Thymus (tissue), 11 donors: Measurements from ENCODE around the gene KRTAP5-4. TPM values are rescaled to one million over a fixed set of nuclear protein-coding genes. Genes with fewer than 3 reads are reported as not detected.

Experiments used
- DNase-seq, 9 donors: peaks; one replicate each; pipeline ENCODE4 v3.0.0-alpha.2; 2013; ENCODE audit warnings: low spot score in 9 of 9, low read depth in 6 of 9, missing footprints in 1 of 9
- H3K27ac ChIP-seq, 2 donors: one replicate each; pipeline ENCODE4 v1.5.1; 2013; ENCODE audit warnings: control low read depth in 1 of 2, low read depth in 1 of 2, low read length in 1 of 2, mild to moderate bottlenecking in 1 of 2, moderate library complexity in 1 of 2
- H3K27me3 ChIP-seq, 2 donors: one replicate each; pipeline ENCODE4 v1.5.1; 2013; ENCODE audit warnings: low read length in 1 of 2; ENCODE audit not compliant: control insufficient read depth in 2 of 2, insufficient read depth in 1 of 2
- H3K36me3 ChIP-seq, 2 donors: one replicate each; pipeline ENCODE4 v1.5.1; 2013; ENCODE audit warnings: low read length in 1 of 2, mild to moderate bottlenecking in 1 of 2, moderate library complexity in 1 of 2; ENCODE audit not compliant: control insufficient read depth in 2 of 2, insufficient read depth in 2 of 2
- H3K4me1 ChIP-seq, 2 donors: one replicate each; pipeline ENCODE4 v1.5.1; 2013; ENCODE audit warnings: low read length in 2 of 2; ENCODE audit not compliant: control insufficient read depth in 2 of 2, insufficient read depth in 2 of 2
- H3K4me3 ChIP-seq, 2 donors: one replicate each; pipeline ENCODE4 v1.5.1; 2013; ENCODE audit warnings: low read length in 2 of 2, control low read depth in 1 of 2, mild to moderate bottlenecking in 1 of 2
- H3K9me3 ChIP-seq, 2 donors: one replicate each; pipeline ENCODE4 v1.5.1; 2013; ENCODE audit warnings: low read length in 1 of 2, mild to moderate bottlenecking in 1 of 2; ENCODE audit not compliant: control insufficient read depth in 2 of 2, insufficient read depth in 1 of 2
- WGBS: extraction: QIAGEN DNeasy Blood & Tissue Kit; methylation state at CpG from one replicate; pipeline ENCODE4 v1.1.7; 2013; 5-methylcytosine and 5-hydroxymethylcytosine counted together
- polyA plus RNA-seq: library from polyadenylated mRNA; stranded (reverse); fragments of 200-250 nt; gene quantifications from one replicate; pipeline ENCODE4 v1.2.3, GENCODE V29; 2013
- total RNA-seq: library from RNA; stranded (reverse); fragments of 120-200 nt; gene quantifications from one replicate; pipeline ENCODE4 v1.2.4, GENCODE V29; 2013
- donor health status: healthy.

The KRTAP5-4 gene
- total and polyA plus RNA-seq, 2 donors, result not detected

DNA sequence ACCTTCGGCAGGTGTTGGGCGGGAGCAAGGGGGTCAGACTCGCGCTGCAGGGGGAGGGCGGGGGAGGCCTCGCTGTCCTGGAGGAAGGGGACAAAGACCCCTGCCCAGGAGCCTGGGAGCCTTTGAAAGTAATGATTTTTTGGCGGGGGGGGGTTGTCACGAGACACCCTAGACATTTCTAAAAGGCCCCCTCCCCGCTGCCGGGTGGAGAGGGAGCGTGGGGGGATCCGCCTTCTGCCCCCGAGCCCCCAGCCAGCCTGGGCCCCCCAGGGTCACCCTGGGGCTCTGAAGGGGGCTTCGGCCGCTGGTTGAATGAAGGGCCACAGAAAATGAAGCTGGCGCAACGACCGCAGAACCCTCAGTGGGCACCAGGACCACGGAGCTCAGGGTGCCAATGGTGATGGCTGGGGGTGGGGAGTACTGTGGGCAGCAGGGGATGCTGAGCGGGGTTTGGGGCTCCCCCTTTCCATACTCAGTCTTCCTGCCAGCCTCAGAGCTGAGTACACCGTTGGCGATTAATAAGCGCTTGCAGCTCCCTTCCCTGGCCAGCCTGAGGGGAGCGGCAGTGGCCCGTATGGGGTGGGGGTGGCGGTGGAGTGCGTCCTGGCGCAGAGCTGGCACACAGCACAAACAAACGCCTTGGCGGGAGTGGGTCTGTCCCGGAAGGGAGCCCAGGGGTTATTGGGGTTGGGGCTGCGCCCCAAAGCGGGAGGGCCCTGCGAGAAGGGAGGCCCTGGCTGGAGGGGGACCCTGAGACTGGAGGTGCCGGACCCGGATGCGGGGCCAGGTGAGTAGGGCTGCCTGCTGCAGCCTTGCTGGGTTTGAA, 48.6 kb downstream of the KRTAP5-4 start:
- no peaks in the 10 kb centered on the region for H3K36me3 ChIP-seq
- peak in 1 of 9 donors; percentile 8 for DNase-seq
- H3K4me3 ChIP-seq, result peak overlapping the region in 1 of 2 donors; percentile 67
- peaks cover 0 to 7% of the 10 kb centered on the region in 2 donors for H3K9me3 ChIP-seq
- H3K27me3 ChIP-seq, result peaks cover 53 to 70% of the 10 kb centered on the region in 2 donors
- peaks cover 7 to 13% of the 10 kb centered on the region in 2 donors for H3K4me1 ChIP-seq
- WGBS, result 10% methylated on average over 37 of the region's 37 CpGs
- H3K27ac ChIP-seq, result peak overlapping the region in 1 of 2 donors; percentile 31

DNA sequence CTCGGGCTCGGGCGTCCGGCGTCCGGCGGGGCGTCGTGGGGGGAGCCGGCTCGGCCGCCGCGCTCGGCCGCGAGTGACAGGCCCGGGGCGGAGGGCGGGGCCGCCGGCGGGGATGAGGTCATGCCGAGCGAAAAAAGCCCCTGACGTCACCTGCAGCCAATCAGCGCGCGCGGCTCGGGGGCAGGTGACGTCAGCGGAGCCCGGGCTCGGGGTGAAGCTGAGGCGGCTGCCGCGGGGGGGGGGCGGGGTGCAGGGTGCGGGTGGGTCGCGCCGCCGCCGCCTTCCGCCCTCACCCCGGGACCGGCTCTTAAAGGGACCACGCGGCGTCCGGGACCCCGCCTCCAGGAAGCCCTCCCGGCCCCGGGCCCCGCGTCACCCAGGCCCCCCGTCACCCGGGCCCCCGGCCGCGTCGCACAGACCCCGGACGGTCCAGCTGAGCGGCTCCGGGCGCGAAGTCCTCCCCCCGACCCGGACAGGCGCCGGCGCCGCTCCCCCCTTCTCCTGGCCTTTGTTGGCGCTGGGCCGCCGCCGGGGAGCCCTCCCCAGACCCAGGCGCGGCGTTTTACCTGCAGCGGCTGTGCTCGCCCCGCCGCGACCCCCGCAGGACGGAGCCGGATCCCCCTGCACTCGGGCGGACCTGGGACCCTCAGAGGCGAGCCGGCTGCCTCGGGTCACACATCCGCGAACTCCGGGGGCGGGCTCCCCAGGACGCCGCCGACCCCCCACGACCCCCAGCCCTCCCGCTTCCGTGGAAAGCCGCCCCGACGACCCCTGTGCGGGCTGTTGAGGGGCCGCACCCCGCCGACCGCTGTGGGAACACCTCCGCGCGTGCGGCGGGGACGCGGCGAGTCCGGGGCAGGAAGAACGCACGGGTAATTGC, 49.5 kb downstream of the KRTAP5-4 start, which contains the start of gene DUSP8:
DUSP8 (minus strand) TSS at position 75 of the 880 bp plus-strand sequence. CDS start 6,445 bp downstream, outside the sequence.
- Histone ChIP-seq H3K9me3 (peaks cover 0 to 5% of the 10 kb centered on the region in 2 donors), H3K27ac (peak within 1 kb of the TSS in 1 of 2 donors; percentile 52), H3K4me1 (peaks cover 7 to 13% of the 10 kb centered on the region in 2 donors), H3K27me3 (peaks cover 53 to 79% of the 10 kb centered on the region in 2 donors), H3K4me3 (peak within 1 kb of the TSS; percentile 20 to 67), H3K36me3 (no peaks in the 10 kb centered on the region)
- 2% methylated on average over 124 of the region's 124 CpGs for WGBS
- peak in 8 of 9 donors; percentile 38 to 84 (median 67) for DNase-seq

DNA sequence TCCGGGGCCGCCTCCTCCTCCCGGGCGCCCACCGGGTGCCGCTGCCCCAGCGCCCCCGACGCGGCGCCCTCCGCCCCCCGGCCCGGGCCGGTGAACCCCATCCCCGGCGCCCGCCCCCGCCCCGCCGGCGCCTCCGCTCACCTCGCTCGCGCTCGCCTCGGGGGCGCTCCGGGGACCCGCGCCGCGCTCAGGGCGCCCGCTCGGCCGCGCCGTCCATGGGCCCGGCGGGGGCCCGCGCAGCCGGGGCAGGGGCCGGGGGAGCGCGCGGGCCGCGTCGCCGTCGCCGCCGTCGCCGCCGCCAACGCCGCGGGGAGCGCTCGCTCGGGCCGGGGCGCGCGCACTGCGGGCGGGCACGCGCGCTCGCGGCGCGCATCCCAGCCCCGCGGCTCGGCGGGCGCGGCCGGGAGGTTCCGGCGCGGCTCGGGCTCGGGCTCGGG, 50.2 kb downstream of the KRTAP5-4 start:
- peak overlapping the region in 1 of 2 donors; percentile 52 for H3K27ac ChIP-seq
- peaks cover 53 to 85% of the 10 kb centered on the region in 2 donors for H3K27me3 ChIP-seq
- peaks cover 0 to 5% of the 10 kb centered on the region in 2 donors for H3K9me3 ChIP-seq
- H3K4me1 ChIP-seq, result peaks cover 7 to 13% of the 10 kb centered on the region in 2 donors
- no peak for DNase-seq
- peak overlapping the region in 1 of 2 donors; percentile 67 for H3K4me3 ChIP-seq
- 3% methylated on average over 90 of the region's 91 CpGs for WGBS
- no peaks in the 10 kb centered on the region for H3K36me3 ChIP-seq

Other genes with a start within 250 kb of the KRTAP5-4 start
- gene BRSK2, start 232.2 kb downstream of the KRTAP5-4 start, total RNA-seq, result 0.14 TPM
- 1.1 TPM for gene BRSK2, start 232.2 kb downstream of the KRTAP5-4 start, polyA plus RNA-seq
- 34.0 TPM for gene MOB2, start 135.4 kb downstream of the KRTAP5-4 start, total RNA-seq
- gene MOB2, start 135.4 kb downstream of the KRTAP5-4 start, polyA plus RNA-seq, result 46.5 TPM
- 0.14 TPM for gene DUSP8, start 49.9 kb downstream of the KRTAP5-4 start, total RNA-seq
- gene DUSP8, start 49.9 kb downstream of the KRTAP5-4 start, polyA plus RNA-seq, result 2.9 TPM
- gene KRTAP5-1, start 36.9 kb downstream of the KRTAP5-4 start, total RNA-seq, result not detected
- gene KRTAP5-1, start 36.9 kb downstream of the KRTAP5-4 start, polyA plus RNA-seq, result not detected
- gene KRTAP5-2, start 23.8 kb downstream of the KRTAP5-4 start, total RNA-seq, result not detected
- gene KRTAP5-2, start 23.8 kb downstream of the KRTAP5-4 start, polyA plus RNA-seq, result 0.11 TPM
- gene KRTAP5-3, start 13.7 kb downstream of the KRTAP5-4 start, total RNA-seq, result not detected
- 0.02 TPM for gene KRTAP5-3, start 13.7 kb downstream of the KRTAP5-4 start, polyA plus RNA-seq
- not detected for gene KRTAP5-5, start 7.6 kb upstream of the KRTAP5-4 start, total RNA-seq
- not detected for gene KRTAP5-5, start 7.6 kb upstream of the KRTAP5-4 start, polyA plus RNA-seq
- gene KRTAP5-6, start 75.1 kb upstream of the KRTAP5-4 start, total RNA-seq, result not detected
- not detected for gene KRTAP5-6, start 75.1 kb upstream of the KRTAP5-4 start, polyA plus RNA-seq
- 0.14 TPM for gene IFITM10, start 128.5 kb upstream of the KRTAP5-4 start, total RNA-seq
- gene IFITM10, start 128.5 kb upstream of the KRTAP5-4 start, polyA plus RNA-seq, result 0.80 TPM
- gene CTSD, start 141.8 kb upstream of the KRTAP5-4 start, total RNA-seq, result 97.4 TPM
- 487 TPM for gene CTSD, start 141.8 kb upstream of the KRTAP5-4 start, polyA plus RNA-seq
- 0.71 TPM for gene SYT8, start 212.9 kb upstream of the KRTAP5-4 start, total RNA-seq
- 9.8 TPM for gene SYT8, start 212.9 kb upstream of the KRTAP5-4 start, polyA plus RNA-seq
- 4.5 TPM for gene TNNI2, start 216.8 kb upstream of the KRTAP5-4 start, total RNA-seq
- 13.4 TPM for gene TNNI2, start 216.8 kb upstream of the KRTAP5-4 start, polyA plus RNA-seq
- 179 TPM for gene LSP1, start 230.9 kb upstream of the KRTAP5-4 start, total RNA-seq
- gene LSP1, start 230.9 kb upstream of the KRTAP5-4 start, polyA plus RNA-seq, result 138 TPM